HG02884 (cell line): ENCODE results near the gene PITRM1.
"Not testable (repeated sequence)": the region's sequence is repeated elsewhere in the genome, so short reads cannot be mapped to it uniquely, and the experiment has no call there.

ENCODE experiments used
- ATAC-seq: cut with Tn5 transposase; IDR thresholded peaks from one replicate; pipeline ENCODE4 v1.9.1; 2021; ENCODE audit warnings: mild to moderate bottlenecking, moderate library complexity; ENCODE audit not compliant: unreplicated experiment

PITRM1 gene

DNA sequence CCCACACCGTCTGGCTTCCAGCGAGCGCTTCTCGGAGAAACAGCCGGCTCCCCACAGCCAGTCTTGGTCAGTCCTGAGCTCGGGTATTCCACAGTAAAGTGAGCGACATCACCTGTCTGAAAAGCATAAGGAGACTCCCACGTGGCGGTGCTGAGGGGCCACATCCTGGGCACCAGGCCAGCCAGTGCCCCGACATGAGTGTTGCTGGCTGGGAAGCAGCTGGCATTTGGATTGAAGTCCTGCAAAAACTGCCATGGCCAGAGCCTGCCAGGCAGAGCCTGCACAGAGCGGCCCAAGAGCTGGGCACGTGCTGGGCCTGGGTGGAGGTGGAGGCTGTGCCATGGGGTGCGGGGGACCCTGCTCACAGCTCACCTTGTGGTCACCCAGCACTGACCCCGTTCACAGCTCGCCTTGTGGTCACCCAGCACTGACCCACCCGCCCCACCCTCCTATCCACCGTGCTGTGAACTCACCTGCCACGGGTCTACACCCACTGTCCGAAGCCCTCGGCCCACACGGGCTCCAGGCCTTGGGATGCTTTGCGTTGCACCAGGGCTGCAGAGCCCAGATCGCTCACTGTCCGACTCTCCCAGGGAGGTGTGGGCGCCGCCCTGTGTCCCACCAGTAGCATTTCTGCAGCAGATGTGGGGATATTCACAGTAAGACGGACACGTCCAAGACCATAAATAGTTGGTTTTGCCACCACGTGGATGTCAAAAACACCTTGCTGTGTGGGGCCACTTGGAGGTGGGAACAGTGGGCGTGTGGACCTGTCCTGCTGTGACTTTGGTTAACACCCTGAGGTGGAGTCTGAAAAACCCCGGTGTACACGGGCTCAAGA, 48.8 kb downstream of the PITRM1 start:
- no peak for ATAC-seq

DNA sequence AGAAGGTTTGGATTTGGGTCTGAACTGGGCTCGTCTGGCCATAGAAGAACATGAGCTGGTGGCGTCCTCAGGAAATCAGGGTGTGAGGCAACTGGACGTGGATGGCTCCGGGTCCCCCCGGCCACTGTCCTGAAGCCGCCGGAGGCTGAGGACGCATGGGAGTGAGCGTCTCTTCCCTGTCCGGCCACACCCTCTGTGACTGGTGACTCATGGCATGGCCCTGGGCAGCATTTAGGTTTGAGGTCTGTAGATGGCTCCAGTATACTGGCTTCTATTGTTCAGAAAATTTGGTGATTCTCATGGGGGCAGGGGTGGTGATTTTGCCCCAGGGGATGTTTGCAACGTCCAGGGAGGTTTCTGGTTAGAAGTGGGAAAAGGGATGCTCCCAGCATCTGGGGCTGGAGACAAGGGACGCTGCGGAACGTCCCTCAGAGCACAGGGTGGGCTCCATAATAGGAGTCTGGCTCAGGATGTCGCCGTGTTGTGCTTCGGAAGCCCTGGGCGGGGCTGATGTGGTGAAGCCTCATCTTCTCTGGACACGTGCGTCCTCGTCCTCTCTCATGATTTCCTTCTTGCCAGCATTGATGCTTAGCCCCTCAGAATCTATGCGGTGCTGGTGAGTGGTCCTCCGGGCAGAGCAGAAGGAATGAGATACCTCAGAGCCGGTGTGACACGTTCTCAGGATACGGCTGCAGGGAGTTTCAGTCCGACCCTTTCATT, 49.9 kb downstream of the PITRM1 start:
- ATAC-seq, result no peak

DNA sequence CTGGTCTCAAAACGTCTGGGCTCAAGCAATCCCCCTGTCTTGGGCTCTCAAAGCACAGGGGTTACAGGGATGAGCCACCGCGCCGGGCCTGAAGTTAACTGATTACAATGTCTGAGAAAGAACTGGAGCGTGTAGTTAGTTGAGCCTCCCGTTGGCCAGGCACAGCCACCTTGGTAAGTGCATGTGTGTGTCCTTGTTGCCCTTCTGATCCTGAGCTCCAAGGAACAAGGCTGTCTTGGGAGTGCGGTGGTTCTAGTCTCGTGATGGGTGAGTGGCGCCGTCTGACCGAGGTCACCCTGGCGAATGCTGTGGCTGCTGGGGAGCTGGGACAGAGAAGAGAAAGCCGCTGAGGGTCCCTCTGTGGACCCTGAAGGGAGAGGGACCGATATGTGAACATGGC, 50.5 kb downstream of the PITRM1 start:
- no peak for ATAC-seq

DNA sequence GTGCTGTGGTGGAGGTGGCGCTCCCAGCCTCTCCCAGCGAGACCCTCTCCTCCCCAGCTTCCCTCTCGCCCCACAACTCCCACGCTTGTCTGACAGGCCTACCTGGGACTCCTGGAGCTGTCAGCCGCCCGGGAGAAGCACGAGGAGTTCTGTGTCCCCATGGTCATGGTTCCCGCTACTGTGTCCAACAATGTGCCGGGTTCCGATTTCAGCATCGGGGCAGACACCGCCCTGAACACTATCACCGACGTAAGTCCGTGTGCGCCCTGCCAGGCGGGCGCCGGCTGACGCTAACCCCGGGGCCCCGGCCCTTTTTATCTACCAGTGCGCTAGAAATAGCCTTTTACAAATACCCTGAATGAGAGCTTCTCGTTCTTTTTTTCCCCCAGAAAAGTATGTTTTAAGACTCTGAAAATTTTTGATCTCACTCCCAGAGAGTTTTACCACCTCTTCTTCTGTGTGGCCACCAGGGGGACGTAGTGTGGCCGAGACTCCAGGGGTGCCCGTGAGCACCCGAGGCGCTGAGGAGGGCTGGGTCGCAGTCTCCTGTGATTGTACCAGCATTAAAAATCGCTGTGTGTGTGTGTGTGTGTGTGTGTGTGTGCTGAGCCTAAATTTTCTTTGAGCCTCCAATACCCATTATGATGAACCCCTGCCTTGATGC, 52.7 kb downstream of the PITRM1 start:
- no peak for ATAC-seq

DNA sequence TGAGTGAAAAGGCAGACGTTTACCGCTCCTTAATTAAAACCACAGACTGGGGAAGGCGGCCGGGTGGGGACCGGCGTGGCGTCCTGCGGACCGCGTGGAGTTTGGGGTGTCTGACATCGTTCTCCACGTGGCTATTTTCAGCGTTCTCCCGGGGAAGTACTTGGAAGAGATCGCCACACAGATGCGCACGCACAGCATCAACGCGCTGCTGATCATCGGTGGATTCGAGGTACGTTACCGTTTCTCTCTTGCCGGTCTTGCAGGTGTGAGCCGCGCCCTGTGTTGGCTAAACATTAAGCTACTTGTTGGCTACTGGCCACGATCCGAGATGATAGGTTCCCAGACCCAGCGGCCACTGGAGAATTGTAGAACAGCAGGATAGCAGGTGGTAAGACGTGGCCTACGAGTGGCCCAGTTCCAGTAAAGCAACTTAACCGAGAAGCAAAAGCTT, 53.9 kb downstream of the PITRM1 start:
- no peak for ATAC-seq

DNA sequence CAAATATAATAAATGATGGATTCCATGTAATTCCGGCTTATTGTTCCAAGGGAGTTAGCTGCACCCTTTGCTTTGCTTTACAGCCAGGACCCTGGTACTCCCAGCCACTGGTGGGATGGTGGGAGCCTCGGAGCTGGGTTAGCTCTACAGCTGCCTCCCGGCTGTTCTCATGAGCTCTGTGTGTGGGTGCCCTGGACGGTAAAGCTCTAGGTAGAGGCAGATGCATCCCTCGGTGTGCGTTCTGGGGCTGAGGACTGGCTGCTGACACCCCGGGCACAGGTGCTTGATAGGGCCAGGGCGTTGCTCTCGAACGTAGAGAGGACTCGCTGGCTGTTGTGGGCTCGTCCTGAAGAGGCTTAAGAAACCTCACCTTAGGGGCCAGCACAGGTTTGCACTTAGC, 55.1 kb downstream of the PITRM1 start:
- ATAC-seq, result no peak

DNA sequence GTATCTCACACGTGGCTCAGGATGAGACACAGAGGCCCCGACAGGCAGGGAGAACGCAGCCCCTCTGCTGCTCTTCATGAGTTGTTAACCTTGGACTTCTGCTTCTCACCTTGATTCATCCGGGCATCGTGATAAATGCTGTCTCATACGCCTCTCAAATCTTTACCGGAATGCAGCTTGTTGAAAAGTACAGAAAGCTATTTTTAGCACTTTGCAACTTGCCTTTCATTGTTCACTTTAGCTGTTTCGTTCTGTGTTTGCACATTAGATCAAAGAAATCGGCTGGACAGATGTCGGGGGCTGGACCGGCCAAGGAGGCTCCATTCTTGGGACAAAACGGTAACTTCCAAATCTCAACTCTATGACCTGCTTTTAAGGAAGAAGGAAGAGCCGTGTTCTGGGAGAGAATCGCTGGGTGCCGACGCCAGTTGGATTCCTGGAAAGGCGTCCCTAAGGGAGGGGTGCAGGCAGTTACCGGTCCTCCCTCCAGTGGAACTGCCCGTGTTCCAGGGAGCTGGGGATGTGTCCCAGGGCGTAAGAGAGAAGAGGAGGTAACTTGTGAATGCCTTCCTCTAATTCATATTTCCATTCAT, 56.0 kb downstream of the PITRM1 start:
- ATAC-seq, result no peak

DNA sequence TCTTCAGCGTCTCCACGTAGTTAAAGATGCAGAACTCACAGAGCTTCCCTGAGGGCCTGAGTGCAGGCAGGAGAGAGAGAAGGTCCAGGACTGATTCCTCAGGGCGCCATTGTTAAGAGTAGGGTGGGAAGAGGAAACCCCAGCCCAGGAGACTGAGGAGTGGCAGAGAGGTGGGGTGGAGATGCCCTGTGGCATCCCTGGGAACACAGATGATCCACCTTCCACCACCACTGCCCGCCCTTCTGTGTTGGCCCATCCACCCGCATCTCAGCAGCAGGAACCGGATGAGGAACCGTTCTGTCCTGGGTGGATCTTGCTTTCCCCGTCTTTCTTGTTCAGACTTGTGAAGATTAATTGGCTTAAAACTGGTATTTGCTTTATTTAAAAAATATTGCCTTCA, 56.9 kb downstream of the PITRM1 start:
- no peak for ATAC-seq

DNA sequence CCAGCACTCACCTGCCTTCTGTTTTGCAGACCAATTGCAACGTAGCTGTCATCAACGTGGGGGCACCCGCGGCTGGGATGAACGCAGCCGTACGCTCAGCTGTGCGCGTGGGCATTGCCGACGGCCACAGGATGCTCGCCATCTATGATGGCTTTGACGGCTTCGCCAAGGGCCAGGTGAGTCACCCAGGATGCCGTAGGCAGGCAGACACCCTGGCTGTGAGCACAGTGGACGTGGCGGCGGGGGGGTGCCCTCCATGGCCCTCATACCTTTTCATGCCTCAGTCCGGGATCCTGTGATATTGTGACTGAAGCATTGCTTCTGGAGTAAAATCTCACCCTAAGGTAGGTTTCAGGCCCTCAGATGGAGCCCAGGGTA, 59.2 kb downstream of the PITRM1 start:
- ATAC-seq, result no peak

DNA sequence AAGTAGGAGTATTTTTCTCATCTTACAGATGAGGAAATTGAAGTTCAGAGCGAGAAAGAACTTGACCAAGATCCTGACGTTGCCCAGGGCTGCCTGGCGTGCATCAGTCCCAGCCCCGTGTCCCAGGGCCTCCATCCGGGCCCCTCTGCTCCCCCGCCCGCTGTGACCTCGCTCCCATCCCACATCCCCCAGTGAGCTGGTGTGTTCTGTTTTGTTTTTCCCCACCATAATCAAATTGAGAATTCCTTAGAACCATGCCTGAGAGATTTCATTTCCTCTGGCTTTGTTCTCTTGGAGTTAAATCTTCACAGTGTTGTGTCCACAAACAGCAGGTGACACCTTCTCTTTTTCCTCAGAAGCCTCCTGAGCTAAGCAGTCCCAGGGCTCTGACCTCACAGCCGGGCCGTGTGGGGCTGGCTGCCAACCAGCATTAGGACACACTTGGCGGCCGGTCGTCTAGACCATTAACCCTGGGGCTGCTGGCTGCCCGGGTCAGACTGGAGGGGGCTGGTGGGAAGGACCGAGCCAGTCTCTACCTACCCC, 60.9 kb downstream of the PITRM1 start:
- no peak for ATAC-seq

DNA sequence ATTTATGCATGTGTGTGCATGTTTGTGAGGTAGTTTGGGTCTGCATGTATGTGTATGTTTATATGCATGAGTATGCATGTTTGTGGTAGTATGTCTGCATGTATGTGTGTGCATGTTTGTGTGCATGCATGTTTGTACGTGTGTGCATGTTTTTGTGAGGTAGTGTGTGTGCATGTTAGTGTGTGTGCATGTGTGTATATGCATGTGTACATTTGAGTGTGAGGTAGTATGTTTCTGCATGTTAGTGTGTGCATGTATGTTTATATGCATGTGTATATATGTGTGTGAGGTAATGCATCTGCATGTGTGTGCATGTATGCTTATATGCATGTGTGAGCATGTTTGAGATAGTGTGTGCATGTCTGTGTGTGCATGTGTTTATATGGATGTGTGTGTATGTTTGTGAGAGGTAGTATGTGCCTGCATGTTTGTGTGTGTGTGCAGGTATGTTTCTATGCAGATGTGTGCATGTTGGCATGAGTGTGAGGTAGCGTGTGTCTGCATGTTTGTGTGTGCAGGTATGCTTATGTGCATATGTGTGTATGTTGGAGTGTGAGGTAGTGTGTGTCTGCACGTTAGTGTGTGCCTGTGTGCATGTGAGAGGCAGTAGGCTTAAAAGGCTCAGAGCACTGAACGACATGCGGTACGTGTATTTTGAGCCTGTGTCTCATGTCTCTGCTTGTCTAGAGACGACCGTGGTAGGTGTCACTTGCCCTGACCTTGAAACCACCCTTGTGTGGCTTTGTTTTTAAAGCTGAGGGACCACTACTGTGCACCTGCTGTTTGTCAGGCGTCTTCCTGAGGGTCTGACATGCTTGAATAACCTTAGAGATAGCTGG, 61.6 kb downstream of the PITRM1 start:
- no peak for ATAC-seq

DNA sequence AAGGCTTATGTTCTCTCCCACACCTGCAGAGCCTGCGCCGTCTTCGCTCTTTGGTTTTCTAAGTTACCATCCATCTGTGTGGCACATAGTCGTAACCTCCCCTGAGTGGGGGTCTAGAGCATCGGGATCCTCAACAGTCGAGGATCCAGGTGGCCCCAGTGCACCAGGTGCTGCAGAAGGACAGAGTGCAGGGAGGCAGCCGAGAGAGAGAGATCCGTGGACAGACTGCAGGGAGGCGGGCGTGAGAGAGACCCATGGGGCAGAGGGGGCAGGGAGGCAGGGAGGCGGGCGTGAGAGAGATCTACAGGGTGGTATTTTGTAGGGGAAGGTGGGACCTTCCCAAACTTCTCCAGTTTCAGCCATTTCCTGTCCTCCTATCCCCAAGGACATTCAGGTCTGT, 62.9 kb downstream of the PITRM1 start:
- no peak for ATAC-seq

DNA sequence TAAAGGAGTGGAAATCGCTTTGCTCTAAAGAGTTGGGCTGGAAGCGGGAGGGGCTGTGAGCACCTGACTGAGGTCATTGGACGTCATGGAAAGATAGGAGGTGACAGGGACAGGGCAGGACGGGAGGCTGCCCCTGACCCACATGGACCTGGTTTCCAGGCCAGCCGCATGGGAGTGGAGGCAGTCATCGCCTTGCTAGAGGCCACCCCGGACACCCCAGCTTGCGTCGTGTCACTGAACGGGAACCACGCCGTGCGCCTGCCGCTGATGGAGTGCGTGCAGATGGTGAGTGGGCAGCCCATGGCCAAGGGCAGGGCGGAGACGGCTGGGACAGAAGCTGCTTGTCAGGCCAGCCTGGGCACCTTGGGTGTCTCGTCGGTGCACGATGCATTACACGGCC, 63.4 kb downstream of the PITRM1 start:
- no peak for ATAC-seq

DNA sequence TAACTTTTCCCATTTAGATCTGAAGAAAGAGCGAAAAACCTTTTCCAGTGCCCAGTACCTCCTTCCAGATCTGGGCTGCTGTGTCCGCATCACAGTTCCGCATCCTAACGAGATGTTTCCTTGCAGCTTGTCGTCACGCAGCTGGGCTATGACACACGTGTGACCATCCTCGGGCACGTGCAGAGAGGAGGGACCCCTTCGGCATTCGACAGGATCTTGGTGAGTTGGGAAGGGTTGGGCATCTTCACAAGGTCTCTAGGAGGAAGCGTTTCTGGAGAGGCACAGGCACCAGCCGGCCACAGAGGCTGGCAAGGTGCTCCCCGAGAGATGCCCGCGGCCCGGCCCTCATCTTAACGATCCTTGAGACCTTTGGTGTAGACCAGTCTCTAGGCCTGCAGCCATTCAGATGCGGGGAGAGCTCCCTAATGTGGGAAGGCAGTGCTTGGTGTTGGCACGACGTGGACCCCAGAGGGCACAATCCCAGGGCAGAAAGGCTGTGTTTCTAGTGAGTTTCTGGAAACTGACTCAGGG, 63.9 kb downstream of the PITRM1 start:
- no peak for ATAC-seq

DNA sequence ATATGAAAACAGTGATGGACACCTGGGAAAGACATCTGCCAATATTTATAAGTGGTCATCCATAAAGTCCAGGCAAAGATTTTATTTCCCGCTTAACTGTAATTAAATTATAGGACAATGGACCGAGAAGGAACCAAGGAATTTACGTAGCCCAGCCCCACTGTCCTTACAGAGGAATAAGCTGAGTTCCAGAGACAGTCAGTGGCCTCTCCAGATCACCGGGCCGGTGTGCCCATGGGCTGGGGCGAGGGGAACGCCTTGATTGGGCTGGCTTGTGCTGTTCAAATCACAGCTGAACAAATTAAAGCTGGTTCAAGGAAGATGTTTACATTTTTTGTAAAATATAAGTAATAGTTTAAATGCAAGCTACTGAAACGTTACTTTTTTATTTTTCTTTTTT, 64.5 kb downstream of the PITRM1 start:
- ATAC-seq, result no peak

DNA sequence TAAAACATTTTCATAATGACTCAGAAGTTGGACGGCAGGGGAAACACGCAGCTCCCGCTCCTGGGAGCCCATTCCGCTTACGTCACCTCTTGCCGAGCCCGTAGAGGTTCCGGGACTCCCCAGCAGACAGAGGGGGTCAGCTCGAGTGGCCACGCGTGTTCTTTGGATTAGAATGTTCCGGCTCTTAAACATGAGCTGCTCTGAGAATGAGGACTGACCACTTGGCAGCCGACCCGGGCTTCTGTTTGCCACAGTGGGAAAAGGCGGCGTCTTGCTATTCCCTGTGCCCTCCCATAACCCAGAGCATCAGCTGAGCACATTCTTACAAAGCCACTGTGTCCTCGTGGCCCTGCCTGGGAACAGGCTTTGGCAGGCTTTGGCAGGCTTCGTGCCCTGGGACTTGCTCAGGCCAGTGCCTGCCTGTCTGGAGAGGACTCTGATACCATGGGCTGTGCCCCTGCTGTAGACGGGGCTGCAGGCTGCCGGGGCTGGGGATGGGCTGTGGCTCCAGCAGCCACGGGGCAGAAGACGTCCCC, 65.1 kb downstream of the PITRM1 start:
- no peak for ATAC-seq

DNA sequence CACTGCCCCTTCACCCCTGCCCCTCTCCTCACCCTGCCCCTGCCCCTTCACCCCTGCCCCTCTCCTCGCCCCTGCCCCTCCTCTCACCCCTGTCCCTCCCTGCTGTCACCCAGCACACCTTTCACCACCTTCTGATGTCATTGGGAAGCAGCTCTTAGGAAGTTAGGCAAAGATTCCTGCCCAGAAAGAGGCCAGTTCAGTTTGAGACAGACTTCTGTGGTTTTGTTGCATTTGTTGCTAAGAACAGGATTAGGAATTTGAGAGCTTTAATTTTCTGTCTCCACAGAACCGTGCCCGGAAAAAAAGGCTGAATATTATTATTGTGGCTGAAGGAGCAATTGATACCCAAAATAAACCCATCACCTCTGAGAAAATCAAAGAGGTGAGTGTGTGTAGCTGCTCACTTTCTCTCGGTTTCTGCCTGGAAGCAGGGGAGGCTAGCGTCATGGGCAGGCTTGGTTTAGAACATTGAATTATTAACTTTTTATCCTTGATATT, 65.6 kb downstream of the PITRM1 start:
- ATAC-seq, result no peak

DNA sequence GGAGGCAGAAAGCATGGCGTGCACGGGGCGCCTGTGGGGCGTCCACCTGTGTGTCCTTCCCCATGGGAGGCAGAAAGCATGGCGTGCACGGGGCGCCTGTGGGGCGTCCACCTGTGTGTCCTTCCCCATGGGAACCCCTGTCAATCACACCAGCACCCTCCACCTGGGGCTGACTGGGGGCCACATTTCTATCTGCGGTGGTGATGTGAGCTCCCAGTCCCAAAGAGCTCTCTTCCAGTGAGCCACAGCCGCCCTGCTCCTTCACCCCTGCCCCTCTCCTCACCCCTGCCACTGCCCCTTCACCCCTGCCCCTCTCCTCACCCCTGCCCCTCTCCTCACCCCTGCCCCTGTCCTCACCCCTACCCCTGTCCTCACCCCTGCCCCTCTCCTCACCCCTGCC, 66.3 kb downstream of the PITRM1 start:
- not testable (repeated sequence) for ATAC-seq

DNA sequence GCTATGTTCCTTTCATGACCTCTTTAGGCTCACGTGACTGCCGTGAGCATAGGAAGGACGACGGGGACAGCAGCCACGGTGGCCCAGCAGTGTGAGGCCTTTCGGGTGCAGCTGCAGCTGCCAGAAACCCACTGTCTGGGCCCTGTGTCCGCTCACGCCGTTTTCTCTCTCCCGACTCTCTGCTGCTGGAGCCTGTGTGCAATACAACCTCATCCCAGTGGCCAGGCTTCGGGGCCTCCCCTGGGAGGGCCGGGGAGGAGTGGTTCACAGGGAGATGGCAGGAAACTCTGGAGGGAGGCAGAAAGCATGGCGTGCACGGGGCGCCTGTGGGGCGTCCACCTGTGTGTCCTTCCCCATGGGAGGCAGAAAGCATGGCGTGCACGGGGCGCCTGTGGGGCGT, 66.7 kb downstream of the PITRM1 start:
- ATAC-seq, result no peak

DNA sequence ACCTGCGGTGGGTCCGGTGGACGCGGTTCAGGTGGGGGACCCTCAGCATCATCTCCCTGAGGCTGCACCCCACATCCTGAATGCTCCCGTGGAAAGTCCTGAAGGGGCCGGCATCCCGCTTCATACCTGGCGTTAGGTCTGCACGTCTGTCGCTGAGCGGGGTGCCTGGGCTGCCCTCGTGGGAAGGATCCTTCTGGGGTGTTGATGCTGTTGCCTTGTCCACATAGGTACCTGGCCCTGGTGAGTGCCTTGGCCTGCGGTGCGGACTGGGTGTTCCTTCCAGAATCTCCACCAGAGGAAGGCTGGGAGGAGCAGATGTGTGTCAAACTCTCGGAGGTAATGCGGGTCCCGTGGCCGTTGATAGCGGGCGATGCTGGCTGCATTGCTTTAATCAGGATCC, 67.4 kb downstream of the PITRM1 start:
- ATAC-seq, result no peak
